ENCODE measurements around the gene COL24A1. TPM values are rescaled to one million over a fixed set of nuclear protein-coding genes. Genes with fewer than 3 reads are reported as not detected.

Gene COL24A1
- total RNA-seq, 4 donors from 2014 or later, result 0.32 to 1.8 (median 0.72) TPM

- H3K27ac ChIP-seq, result no peak overlapping the region
- H3K4me3 ChIP-seq, result no peak overlapping the region
- TF ChIP-seq CTCF (IDR thresholded peaks at IDR 0.05), result no peak
- no peak for TF ChIP-seq EP300 (IDR thresholded peaks at IDR 0.05)
- TF ChIP-seq POLR2A (IDR thresholded peaks at IDR 0.05), result no peak
- TF ChIP-seq POLR2AphosphoS5 (IDR thresholded peaks at IDR 0.05), result no peak
- no peaks in the 10 kb centered on the region for H3K9me3 ChIP-seq
- no peaks in the 10 kb centered on the region for H3K36me3 ChIP-seq
- 63% methylated on average over 3 of the region's 3 CpGs for WGBS
- H3K27me3 ChIP-seq, result no peaks in the 10 kb centered on the region
- no peaks in the 10 kb centered on the region for H3K4me1 ChIP-seq
- no peak for DNase-seq (ENCODE audit: low spot score in 2 of 2)
Measured at GRCh38 chr1:85911742-85912141, 244.8 kb downstream of the COL24A1 start.

- Histone ChIP-seq H3K4me1 (no peaks in the 10 kb centered on the region), H3K9me3 (no peaks in the 10 kb centered on the region), H3K4me3 (no peak overlapping the region), H3K27ac (no peak overlapping the region), H3K27me3 (no peaks in the 10 kb centered on the region), H3K36me3 (no peaks in the 10 kb centered on the region)
- DNase-seq (ENCODE audit: low spot score in 2 of 2), result no peak
- no peak for TF ChIP-seq EP300 (IDR thresholded peaks at IDR 0.05)
- TF ChIP-seq CTCF (IDR thresholded peaks at IDR 0.05), result no peak
- no peak for TF ChIP-seq POLR2A (IDR thresholded peaks at IDR 0.05)
- TF ChIP-seq POLR2AphosphoS5 (IDR thresholded peaks at IDR 0.05), result no peak
Measured at GRCh38 chr1:85900921-85901320, 255.7 kb downstream of the COL24A1 start.

GRCh38 chr1:85898861-85899260 is 257.7 kb downstream of the COL24A1 start:
- Histone ChIP-seq H3K36me3 (no peaks in the 10 kb centered on the region), H3K4me1 (no peaks in the 10 kb centered on the region), H3K27me3 (no peaks in the 10 kb centered on the region), H3K4me3 (no peak overlapping the region), H3K9me3 (no peaks in the 10 kb centered on the region), H3K27ac (no peak overlapping the region)
- DNase-seq (ENCODE audit: low spot score in 2 of 2), result no peak
- 86% methylated on average over 2 of the region's 2 CpGs for WGBS
- TF ChIP-seq POLR2A (IDR thresholded peaks at IDR 0.05) (no peak), CTCF (IDR thresholded peaks at IDR 0.05) (no peak), EP300 (IDR thresholded peaks at IDR 0.05) (no peak), POLR2AphosphoS5 (IDR thresholded peaks at IDR 0.05) (no peak)

- no peak for DNase-seq (ENCODE audit: low spot score in 2 of 2)
- H3K27me3 ChIP-seq, result no peaks in the 10 kb centered on the region
- no peak overlapping the region for H3K4me3 ChIP-seq
- no peak overlapping the region for H3K27ac ChIP-seq
- no peak for TF ChIP-seq POLR2A (IDR thresholded peaks at IDR 0.05)
- TF ChIP-seq POLR2AphosphoS5 (IDR thresholded peaks at IDR 0.05), result no peak
- no peak for TF ChIP-seq EP300 (IDR thresholded peaks at IDR 0.05)
- TF ChIP-seq CTCF (IDR thresholded peaks at IDR 0.05), result no peak
- no peaks in the 10 kb centered on the region for H3K4me1 ChIP-seq
- no peaks in the 10 kb centered on the region for H3K36me3 ChIP-seq
- H3K9me3 ChIP-seq, result no peaks in the 10 kb centered on the region
- WGBS, result 20% methylated on average over 4 of the region's 4 CpGs
Measured at GRCh38 chr1:85894651-85895050, 261.9 kb downstream of the COL24A1 start.

GRCh38 chr1:85892366-85892765 is 264.2 kb downstream of the COL24A1 start:
- Histone ChIP-seq H3K4me3 (no peak overlapping the region), H3K9me3 (no peaks in the 10 kb centered on the region), H3K27ac (no peak overlapping the region), H3K4me1 (no peaks in the 10 kb centered on the region), H3K36me3 (no peaks in the 10 kb centered on the region), H3K27me3 (no peaks in the 10 kb centered on the region)
- DNase-seq (ENCODE audit: low spot score in 2 of 2), result no peak
- TF ChIP-seq CTCF (IDR thresholded peaks at IDR 0.05) (no peak), EP300 (IDR thresholded peaks at IDR 0.05) (no peak), POLR2A (IDR thresholded peaks at IDR 0.05) (no peak), POLR2AphosphoS5 (IDR thresholded peaks at IDR 0.05) (no peak)
- WGBS, result 99% methylated on average over 2 of the region's 2 CpGs
